Neural progenitor cell (in vitro differentiated cells): ENCODE data around the gene COL20A1.

Experiments
- EZH2 ChIP-seq: fragments of 200-600 bp; sonication (generic); IDR thresholded peaks from 2 replicates; pipeline ENCODE4 v1.6.1; 2017; ENCODE audit warnings: antibody characterized with exemption, mild to moderate bottlenecking, moderate library complexity
- EZH2phosphoT487 ChIP-seq: fragments of 200-600 bp; sonication (generic); IDR thresholded peaks from 2 replicates; pipeline ENCODE4 v1.6.1; 2017; ENCODE audit warnings: antibody characterized with exemption
- TF ChIP-seq, protein P1 (sequence below): fragments of 200-600 bp; sonication (generic); IDR thresholded peaks from 2 replicates; pipeline ENCODE4 v1.5.1; 2017; ENCODE audit warnings: antibody characterized with exemption, mild to moderate bottlenecking

DNA sequence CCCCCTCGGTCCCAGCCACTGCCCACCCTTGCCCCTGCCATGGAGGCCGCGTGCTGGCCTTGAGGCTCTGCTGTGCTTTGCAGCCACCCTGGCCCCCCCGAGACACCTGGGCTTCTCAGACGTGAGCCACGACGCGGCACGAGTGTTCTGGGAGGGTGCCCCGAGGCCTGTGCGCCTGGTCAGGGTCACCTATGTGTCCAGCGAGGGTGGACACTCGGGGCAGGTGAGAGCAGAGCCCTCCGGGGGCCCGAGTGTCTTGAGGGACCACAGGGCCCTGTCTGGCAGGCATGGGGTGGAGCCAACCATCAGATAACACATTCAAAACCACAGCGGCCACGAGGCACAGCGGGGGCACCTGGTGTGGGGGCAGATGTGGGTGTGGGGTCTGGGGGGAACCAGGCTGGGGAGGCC, 18.9 kb downstream of the COL20A1 start:
- TF ChIP-seq, protein P1, sequence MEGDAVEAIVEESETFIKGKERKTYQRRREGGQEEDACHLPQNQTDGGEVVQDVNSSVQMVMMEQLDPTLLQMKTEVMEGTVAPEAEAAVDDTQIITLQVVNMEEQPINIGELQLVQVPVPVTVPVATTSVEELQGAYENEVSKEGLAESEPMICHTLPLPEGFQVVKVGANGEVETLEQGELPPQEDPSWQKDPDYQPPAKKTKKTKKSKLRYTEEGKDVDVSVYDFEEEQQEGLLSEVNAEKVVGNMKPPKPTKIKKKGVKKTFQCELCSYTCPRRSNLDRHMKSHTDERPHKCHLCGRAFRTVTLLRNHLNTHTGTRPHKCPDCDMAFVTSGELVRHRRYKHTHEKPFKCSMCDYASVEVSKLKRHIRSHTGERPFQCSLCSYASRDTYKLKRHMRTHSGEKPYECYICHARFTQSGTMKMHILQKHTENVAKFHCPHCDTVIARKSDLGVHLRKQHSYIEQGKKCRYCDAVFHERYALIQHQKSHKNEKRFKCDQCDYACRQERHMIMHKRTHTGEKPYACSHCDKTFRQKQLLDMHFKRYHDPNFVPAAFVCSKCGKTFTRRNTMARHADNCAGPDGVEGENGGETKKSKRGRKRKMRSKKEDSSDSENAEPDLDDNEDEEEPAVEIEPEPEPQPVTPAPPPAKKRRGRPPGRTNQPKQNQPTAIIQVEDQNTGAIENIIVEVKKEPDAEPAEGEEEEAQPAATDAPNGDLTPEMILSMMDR, result no peak
- TF ChIP-seq EZH2 (no peak), EZH2phosphoT487 (no peak)
